SW480 (cell line): ENCODE measurements around the gene DNAJC4.
A peak's percentile ranks its signal among the peaks of the same experiment; 100 is the strongest.

ENCODE experiments used
- DNase-seq: peaks from one replicate; pipeline ENCODE4 v3.0.0-alpha.2; 2016; ENCODE audit warnings: low spot score

DNAJC4 gene

DNA sequence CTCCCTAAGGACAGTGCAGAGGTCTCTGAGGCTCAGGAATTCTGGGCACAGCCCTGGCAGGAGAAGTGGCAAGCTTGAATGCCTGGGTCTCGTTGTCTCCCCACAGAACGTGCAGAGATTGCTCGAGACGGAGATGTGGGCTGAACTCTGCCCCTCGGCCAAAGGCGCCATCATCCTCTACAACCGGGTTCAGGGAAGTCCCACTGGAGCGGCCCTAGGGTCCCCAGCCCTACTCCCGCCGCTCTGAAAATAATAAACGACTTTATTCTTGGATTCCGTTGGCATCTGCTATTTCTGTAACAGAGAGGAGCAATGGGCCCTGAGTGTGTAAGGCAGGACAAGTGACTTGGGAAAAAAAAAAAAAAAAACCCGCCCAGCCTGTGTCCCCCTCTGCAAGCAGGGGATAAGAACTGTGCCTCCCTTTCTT is 591 bp upstream of the DNAJC4 start:
- DNase-seq, result no peak

DNA sequence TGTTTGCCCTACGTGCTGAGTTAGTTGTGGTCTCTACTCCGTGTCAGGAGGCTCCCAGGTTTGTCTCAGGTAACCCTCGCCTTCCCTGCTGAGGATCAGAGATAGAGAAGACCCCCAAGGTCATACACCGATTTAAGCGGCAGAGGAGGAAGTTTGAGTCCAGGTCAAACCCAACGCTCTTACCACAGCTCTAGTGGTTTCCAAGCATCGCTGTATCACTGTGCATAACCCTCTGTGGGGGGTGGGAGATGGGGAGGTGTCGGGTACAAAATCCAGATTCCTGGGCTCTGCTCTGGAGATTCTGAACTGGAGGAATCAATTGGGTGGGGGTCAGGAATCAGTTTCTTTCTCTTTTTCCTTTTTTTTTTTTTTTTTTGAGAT is 627 bp downstream of the DNAJC4 start:
- DNase-seq, result no peak

DNA sequence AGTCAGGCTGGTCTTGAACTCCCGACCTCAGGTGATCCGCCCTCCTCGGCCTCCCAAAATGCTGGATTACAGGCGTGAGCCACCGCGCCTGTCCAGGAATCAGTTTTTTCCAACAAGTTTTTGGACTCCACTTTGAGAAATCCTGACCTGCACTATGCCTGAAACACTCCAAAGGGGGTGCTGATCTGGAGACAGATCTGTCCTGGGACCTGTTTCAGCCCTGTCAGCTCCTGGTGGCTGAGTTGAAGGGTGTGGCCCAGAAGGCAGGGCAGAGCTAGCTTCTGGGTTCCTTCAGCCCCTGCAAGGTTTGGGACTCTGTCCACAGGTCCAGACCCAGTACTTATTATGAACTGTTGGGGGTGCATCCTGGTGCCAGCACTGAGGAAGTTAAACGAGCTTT is 1.2 kb downstream of the DNAJC4 start:
- no peak for DNase-seq

DNA sequence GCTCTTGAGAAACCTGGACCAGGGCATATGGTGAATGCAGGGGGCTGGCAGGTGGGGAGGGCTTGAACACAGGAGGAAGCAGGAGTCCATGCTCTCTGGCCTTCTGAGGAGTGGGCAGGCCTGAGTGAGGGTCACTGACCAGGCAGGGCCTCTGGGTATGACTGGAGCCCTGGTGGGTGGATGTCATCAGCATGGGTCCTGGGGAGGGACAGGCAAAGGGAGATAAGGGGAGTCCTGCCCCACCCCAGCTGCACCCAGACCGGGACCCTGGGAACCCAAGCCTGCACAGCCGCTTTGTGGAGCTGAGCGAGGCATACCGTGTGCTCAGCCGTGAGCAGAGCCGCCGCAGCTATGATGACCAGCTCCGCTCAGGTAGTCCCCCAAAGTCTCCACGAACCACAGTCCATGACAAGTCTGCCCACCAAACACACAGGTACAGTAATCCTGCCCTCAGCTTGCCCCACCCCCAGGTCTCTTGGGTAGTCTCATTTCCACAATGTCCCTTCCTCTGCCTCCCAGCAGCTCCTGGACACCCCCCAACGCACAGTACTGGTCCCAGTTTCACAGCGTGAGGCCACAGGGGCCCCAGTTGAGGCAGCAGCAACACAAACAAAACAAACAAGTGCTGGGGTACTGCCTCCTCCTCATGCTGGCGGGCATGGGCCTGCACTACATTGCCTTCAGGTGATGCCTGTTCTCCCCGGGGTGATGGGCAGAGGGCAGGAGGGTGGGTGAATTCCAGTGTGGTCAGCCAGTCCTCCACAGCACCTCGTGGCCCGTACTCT is 2.0 kb downstream of the DNAJC4 start:
- no peak for DNase-seq

DNA sequence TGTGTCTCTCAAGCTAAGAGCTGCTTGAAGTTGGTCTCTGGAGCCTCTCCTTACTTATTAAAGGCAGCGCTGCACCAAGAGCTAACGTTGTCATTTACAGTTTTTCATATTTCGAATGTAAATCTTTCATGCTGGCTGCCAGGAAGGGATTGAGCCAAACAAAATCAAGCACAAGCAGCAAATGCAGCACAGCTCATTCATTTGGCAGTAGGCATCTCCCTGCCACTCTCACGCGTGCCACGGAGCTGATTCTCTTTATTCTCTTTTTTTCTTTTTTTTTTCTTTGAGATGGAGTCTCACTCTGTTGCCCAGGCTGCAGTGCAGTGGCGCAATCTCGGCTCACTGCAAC is 2.6 kb downstream of the DNAJC4 start:
- DNase-seq, result no peak

DNA sequence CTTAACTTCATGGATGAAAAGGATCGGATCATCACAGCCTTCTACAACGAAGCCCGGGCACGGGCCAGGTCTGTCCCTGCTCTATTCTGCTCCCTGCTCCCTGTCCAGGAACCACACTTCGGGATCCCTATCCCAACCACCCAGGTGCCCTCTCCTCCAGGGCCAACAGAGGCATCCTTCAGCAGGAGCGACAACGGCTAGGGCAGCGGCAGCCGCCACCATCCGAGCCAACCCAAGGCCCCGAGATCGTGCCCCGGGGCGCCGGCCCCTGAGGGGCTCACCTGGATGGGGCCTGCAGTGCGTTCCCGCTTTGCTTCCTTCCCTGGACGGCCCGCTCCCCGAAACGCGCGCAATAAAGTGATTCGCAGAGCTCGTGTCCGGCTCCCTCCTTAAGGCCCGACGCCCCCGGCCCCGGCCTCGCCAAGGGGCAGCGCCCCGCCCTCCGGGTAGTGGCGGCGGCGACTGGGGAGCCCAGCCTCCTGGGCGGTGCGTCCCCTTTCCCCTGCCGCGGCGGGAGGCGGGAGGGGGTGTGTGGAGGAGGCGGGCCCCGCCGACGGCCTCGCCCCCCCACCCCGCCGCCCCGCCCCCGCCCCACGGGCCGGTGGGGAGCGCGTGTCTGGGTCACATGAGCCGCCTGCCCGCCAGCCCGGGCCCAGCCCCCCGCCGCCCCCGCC is 3.7 kb downstream of the DNAJC4 start, which contains the start of gene VEGFB:
Gene VEGFB (plus strand): TSS at position 672 of the 674 bp plus-strand sequence. CDS start 250 bp downstream, outside the sequence.
- peak; percentile 52 for DNase-seq

DNA sequence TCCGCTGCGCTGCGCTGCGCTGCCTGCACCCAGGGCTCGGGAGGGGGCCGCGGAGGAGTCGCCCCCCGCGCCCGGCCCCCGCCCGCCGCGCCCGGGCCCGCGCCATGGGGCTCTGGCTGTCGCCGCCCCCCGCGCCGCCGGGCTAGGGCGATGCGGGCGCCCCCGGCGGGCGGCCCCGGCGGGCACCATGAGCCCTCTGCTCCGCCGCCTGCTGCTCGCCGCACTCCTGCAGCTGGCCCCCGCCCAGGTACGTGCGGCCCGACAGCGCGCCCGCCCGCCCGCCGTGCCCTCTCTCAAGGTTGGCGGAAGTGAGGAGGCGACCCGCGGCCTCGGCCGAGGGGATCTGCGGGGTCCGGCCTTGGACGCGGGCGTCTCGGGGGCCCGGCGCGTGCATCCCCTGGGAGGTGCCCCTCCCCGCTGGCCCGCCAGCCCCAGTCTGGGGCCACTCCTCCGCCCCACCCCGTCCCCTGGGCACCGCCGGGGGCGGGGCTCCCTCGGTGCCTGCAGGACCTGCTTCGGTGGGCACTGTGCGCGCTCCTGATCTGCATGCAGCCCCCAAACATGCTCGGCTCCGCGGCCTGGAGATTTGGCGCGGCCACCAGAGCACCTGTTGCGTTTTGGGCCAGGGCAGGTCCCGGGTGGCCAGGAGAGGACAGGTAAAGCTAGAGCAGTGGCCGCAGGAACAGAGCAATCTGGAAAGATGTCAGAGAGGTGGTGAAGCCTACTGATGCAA is 4.5 kb downstream of the DNAJC4 start:
- DNase-seq, result peak; percentile 65

DNA sequence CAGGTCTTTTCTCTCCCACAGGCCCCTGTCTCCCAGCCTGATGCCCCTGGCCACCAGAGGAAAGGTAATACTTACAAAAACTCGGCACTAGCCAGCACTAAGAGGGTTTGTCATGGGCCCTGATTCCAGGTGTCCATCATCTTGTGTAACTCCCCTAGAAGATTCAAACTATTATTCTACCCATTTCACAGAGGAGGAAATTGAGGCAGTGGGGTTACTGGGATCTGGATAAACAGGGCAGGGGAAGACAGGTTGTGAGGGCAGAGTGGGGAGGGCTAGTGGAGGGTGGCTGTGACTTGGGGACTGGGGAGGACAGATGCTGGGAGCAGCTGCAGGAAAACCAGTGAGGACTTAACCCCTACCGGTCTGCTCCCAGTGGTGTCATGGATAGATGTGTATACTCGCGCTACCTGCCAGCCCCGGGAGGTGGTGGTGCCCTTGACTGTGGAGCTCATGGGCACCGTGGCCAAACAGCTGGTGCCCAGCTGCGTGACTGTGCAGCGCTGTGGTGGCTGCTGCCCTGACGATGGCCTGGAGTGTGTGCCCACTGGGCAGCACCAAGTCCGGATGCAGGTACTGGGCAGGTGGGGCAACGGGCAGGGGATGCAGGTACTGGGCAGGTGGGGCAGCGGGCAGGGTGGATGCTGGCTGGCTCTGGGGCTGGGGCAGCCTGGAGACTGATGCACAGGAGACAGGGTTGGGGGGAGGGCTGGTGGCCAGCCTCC is 5.3 kb downstream of the DNAJC4 start:
- no peak for DNase-seq

DNA sequence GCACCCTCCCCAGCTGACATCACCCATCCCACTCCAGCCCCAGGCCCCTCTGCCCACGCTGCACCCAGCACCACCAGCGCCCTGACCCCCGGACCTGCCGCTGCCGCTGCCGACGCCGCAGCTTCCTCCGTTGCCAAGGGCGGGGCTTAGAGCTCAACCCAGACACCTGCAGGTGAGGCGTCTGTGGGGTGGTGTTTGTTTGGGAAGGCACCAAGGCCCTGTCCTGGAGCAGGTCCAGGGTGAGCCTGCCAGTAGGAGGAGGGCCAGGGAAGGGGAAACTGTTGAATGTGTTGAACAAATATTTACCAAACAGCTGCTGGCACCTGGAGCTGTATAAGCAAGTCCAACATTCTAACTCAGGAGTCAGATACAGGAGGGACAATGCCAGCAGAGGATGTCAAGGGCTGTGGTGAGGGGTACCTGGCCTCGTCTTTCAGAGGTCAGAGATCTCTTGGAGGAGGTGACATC is 7.2 kb downstream of the DNAJC4 start:
- DNase-seq, result peak; percentile 28

DNA sequence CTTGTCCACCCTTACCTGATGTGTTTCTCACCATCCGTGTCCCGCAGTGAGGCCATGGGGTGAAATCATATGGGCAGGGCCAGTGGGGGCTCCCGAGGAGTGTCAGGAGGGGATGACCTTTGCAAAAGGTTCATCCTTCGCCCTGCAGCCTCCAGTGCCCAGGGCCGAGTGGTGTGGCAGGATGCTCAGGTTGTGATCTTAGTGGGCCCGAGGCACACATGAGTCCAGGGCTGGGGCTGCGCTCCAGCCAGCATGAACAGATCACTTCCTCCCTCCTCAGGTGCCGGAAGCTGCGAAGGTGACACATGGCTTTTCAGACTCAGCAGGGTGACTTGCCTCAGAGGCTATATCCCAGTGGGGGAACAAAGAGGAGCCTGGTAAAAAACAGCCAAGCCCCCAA is 7.7 kb downstream of the DNAJC4 start:
- no peak for DNase-seq

DNA sequence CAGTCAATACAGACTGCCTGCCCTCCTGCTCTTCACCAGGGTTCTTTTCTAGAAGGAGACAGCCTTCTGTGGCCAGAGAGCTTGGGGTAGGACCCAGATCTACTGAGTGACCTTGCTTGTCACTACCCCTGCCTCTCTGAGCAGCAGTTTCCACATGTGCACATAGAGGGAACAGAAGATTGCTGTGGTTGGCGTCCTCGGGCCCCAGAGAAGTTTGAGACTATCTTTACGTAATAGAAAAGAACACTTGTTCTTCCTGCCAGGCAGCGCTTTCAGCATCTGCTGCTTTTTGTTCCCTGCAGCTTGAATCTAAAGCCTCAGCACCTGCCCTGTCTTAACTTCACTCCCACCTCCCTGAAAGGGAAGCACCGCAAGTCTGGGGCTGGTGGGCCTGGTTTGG is 8.7 kb downstream of the DNAJC4 start:
- no peak for DNase-seq

DNA sequence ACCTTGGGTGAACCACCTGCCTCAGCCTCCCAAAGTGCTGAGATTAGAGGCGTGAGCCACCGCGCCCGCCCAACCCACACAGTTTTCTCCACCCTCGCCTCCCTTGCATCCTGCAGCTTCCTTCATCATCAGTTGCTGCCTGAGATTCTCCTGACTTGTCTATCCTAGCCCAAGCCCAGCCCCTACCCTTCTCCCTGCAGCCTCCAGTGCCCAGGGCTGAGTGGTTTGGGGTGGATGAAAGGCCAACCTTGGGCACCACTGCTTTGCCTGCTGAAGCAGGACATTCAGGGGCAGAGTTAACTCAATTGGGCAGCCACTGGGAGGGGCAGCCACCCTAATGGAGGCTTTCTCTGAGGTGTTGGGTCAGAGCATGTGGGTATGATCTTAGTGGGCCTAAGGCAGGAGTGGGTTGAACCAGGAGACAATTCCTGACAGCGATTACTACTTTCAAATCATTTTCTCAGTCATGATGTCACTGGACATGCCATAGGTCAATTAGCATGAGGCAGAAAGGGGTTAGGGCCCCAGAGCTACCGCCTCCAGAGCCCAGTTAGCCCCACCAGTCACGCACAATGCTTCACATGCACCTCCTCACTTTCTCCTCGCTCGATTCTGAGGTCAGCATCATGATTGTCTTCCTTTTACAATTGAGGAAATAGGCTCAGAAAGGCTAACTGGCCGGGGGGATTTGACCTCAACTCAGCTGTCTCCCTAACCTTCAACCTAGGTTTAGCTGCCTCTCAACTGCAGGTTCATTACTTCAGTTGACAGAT is 9.5 kb downstream of the DNAJC4 start:
- DNase-seq, result peak; percentile 55

DNA sequence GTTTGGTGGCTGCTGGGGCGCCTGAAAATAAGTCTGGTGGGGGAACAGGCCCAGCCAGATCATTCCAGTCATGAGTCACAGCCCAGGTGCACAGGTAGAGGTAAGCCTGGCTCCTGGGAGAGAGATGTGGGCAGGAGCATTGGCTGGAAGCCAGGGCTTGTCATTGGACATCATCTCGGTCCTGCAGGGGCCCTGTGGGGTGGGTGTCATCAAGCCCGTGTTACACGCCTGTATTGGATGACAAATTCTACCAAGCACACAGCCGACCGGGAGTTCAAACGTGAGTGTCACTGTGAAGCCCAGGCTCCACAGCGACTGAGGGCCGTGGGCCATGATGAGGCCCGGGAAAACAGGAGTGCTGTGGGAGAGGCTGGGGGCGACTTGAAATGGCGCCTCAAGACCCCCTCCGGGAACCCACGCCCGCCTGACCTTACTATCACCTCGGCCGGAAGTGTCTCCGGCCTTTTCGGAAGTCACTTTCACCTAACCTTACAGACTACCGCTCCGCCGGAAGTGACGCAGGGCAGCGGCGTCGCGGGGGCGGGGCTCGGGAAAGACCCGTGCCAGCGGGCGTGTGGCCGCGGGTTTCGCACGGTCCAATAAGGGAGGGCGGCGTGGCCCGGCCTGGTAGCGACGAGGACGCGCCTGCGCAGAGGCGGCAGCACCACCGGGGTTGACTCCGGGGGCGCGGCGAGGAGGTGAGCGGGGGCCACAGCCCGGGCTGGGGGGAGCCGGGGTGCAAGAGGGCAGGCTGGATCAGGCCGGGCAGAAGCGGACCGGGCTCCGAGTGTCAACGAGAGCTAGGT is 10.3 kb downstream of the DNAJC4 start, which contains the start of gene FKBP2:
Gene FKBP2 (plus strand): TSS at position 661 of the 806 bp plus-strand sequence. CDS start 1,293 bp downstream, outside the sequence.
- DNase-seq, result peak; percentile 95

DNA sequence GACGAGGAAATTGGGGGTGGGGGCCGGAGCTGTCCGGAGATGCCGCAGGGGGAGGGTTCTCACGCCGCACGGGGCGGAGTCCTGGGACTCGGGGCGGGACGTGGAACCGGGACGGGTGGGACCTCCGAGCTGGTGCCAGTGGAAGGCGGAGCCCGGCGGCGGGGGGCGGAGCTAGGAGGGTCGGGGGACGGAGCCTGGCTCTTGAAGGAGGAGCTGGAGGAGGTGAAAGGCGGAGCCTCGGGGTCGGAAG is 10.8 kb downstream of the DNAJC4 start:
- peak; percentile 98 for DNase-seq

DNA sequence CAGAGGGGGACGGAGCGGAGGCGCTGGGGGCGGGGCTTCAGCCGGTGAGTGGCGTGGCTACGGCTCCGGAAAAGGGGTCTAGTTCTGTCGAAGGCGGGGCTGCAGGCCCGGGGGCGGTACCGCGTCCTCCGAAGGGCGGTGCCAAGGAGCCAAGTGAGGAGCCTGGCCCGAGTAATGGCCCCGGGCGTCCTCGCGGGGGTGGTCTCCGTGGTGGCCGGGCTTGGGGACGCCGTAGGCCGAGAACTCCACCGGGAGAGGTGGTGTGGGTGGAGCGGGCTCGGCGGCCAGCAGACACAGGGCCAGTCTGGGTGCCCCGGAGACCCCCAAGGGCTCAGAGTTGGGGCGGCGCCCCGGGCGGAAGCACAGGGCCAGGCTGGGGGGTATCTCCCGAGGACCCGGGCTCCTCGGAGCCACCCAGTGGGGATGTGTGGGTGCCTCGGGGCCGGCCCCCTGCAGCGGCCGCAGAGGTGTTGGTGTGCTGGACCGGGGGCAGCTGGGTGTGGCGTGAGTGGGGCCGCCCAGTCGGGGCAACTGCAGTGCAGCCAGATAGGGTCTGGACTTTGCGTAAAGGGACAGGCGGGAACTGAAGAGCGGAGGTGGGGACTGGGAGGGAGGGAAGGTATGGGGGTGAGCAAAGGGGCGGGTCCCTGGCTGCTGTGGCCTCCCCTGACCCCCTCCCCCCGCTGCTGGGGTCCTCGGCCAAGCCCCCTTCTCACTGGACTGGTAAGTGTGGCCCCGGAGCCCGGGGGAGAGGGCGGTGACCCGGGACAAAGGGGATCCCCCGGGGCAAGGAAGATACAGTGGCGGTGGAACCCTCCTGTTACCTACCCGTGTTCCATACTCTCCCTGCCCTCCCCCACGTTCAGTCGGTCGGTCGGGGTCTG is 11.4 kb downstream of the DNAJC4 start:
- DNase-seq, result peak; percentile 72

DNA sequence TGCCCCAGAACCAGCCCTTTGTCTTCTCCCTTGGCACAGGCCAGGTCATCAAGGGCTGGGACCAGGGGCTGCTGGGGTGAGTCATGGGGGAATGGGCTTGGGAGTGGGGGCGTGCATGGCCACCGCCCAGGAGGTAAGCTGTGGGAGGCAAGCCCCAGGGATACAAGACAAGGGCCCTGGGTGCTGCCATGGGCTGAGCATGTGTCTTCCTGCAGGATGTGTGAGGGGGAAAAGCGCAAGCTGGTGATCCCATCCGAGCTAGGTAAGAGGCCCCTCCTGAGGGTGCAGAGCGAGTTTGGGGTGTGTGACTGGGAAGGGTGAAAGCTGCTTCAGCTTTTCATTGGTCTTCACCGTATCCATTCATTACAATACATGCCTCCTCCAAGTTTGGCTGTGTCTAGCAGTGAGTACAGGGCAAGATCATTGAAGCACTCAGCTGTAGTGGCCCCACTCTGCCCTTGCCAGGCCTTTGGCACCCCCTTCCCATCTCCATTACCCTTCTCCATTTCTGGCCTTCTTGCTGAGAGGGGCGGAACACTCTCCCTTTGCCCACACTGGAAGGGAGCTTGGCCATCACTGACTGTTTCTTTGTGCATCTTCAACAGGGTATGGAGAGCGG is 13.0 kb downstream of the DNAJC4 start:
- DNase-seq, result no peak

DNA sequence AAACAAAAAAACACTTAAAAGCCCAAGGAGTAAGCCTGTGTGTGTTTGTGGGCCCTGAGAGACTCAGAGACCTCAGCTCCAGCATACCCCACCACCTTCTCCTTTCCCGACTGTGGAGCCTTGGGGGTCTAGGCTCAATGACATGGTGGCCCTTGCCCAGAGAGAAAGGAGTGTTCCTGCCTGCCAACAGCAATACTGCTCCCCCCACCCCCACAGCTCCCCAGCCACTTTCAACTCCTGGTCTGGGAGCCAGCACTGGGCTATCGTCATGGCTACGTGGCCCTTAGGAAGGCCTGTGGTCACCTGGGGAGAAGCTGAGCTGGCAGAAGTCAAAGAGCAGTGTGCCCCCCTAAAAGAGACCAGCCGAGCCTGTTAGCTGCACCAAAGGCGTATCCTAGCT is 13.8 kb downstream of the DNAJC4 start:
- no peak for DNase-seq

DNA sequence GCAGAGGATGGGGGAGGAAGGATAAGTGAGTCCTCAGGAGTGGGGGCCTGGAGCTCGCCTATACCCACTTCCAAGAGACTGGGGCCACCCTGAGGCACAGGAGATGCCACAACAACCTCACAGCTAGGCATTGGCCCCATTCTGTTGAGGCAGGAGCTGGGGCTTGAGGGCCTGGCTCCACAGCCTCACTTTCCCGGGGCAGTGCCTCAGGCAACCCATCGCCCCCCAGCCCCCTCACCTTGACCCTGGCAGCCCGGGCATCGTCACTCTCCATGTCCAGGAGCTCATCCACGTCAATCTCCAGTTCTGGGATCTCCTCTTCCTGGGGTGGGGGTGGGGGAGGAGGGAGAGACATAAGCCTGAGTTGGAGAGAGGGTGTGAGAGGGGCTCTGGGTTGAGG is 14.6 kb downstream of the DNAJC4 start:
- DNase-seq, result no peak

DNA sequence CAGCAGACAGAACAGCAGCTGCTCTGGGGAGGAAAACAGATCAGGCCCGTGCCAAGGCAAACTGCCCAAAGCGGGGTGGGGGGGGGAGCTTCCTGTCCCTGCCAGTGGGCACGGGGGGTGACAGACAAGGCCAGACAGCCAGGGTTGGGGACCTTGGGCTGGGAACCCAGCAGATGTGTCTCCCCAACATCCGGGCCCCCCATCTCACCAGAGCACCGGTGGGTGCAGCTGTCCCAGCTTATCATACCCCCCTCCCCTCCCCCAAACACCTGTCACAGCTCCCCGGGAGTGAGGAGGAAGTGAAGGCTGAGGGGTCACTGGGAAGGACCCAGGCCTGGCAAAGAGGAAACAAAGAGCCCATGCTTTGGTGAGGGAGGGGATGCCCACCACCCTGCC is 15.1 kb downstream of the DNAJC4 start:
- DNase-seq, result no peak
